HG02981 (cell line): ENCODE results near the gene LSM2.

Source experiments
- ATAC-seq: cut with Tn5 transposase; IDR thresholded peaks from one replicate; pipeline ENCODE4 v1.9.1; 2021; ENCODE audit warnings: mild to moderate bottlenecking, moderate library complexity; ENCODE audit not compliant: unreplicated experiment

The LSM2 gene

GRCh38 chr6:31778193-31778592 is 28.6 kb downstream of the LSM2 start:
- no peak for ATAC-seq

- ATAC-seq = no peak
Observed at GRCh38 chr6:31777667-31778050, 29.1 kb downstream of the LSM2 start.

- peak; percentile 62 for ATAC-seq
Observed at GRCh38 chr6:31776989-31777666, 29.6 kb downstream of the LSM2 start, which contains the start of gene VWA7. VWA7 (minus strand) TSS chr6:31777328; CDS start chr6:31776779, 549 bp downstream.

- ATAC-seq = peak; percentile 20
Observed at GRCh38 chr6:31776485-31776988, 30.2 kb downstream of the LSM2 start.

GRCh38 chr6:31775633-31776484 is 30.9 kb downstream of the LSM2 start:
- ATAC-seq = no peak

GRCh38 chr6:31775184-31775583 is 31.6 kb downstream of the LSM2 start:
- ATAC-seq = no peak

GRCh38 chr6:31771992-31772358 is 34.8 kb downstream of the LSM2 start:
- no peak for ATAC-seq

GRCh38 chr6:31770860-31771259 is 35.9 kb downstream of the LSM2 start:
- no peak for ATAC-seq

GRCh38 chr6:31769684-31770371 is 36.9 kb downstream of the LSM2 start:
- ATAC-seq = no peak

- no peak for ATAC-seq
Observed at GRCh38 chr6:31768363-31769257, 38.2 kb downstream of the LSM2 start.

GRCh38 chr6:31767096-31767645 is 39.6 kb downstream of the LSM2 start:
- no peak for ATAC-seq

GRCh38 chr6:31765910-31766794 is 40.6 kb downstream of the LSM2 start:
- ATAC-seq = no peak

GRCh38 chr6:31765559-31765909 is 41.2 kb downstream of the LSM2 start:
- no peak for ATAC-seq

GRCh38 chr6:31764198-31764597 is 42.6 kb downstream of the LSM2 start:
- no peak for ATAC-seq

GRCh38 chr6:31763619-31763940 is 43.2 kb downstream of the LSM2 start:
- no peak for ATAC-seq

GRCh38 chr6:31762878-31763618 is 43.7 kb downstream of the LSM2 start:
- ATAC-seq = no peak

GRCh38 chr6:31762356-31762755 is 44.4 kb downstream of the LSM2 start, which contains the start of gene SAPCD1:
SAPCD1 (plus strand) TSS chr6:31762656; CDS start chr6:31763055, 399 bp downstream.
- no peak for ATAC-seq

GRCh38 chr6:31761343-31761742 is 45.4 kb downstream of the LSM2 start:
- ATAC-seq = no peak

GRCh38 chr6:31760790-31761189 is 46.0 kb downstream of the LSM2 start:
- no peak for ATAC-seq
